Sigmoid colon (tissue), 7 donors: ENCODE results near the gene ARMC2. TPM values are rescaled to one million over a fixed set of nuclear protein-coding genes. Genes with fewer than 3 reads are reported as not detected.

ENCODE experiments used
- DNase-seq: peaks from one replicate; pipeline ENCODE4 v3.0.0-alpha.2; 2019
- H3K27ac ChIP-seq, 4 donors: fragments of 200-600 bp; sonication (generic); one replicate each; pipeline ENCODE4 v1.5.1; 2016 to 2019; ENCODE audit warnings: mild to moderate bottlenecking in 1 of 4
- H3K27me3 ChIP-seq, 3 donors: fragments of 200-600 bp; sonication (generic); one replicate each; pipeline ENCODE4 v1.5.1; 2019; ENCODE audit warnings: mild to moderate bottlenecking in 1 of 3
- H3K36me3 ChIP-seq, 4 donors: fragments of 200-600 bp; sonication (generic); one replicate each; pipeline ENCODE4 v1.5.1; 2016 to 2019
- H3K4me1 ChIP-seq, 4 donors: fragments of 200-600 bp; sonication (generic); one replicate each; pipeline ENCODE4 v1.5.1; 2017 to 2019
- H3K4me3 ChIP-seq, 4 donors: fragments of 200-600 bp; sonication (generic); one replicate each; pipeline ENCODE4 v1.5.1; 2017 to 2019; ENCODE audit warnings: mild to moderate bottlenecking in 2 of 4, moderate library complexity in 1 of 4
- H3K9me3 ChIP-seq, 4 donors: fragments of 200-600 bp in 3 of 4; sonication (generic) in 3 of 4; one replicate each; pipeline versions ENCODE4 v1.5.1 to v1.6.1; 2013 to 2019
- CTCF ChIP-seq, 4 experiments: fragments of 450-650 bp in 3 of 4; fragments of 200-600 bp in 1 of 4; IDR thresholded peaks; one replicate each; pipeline ENCODE4 v1.5.1; 2016 to 2019; ENCODE audit warnings: antibody characterized with exemption in 4 of 4, mild to moderate bottlenecking in 3 of 4, moderate library complexity in 2 of 4
- EP300 ChIP-seq, 4 donors: sonication (generic); formaldehyde crosslinking; IDR thresholded peaks; one replicate each; pipeline ENCODE4 v1.6.1; 2017; ENCODE audit warnings: antibody characterized with exemption in 4 of 4
- POLR2A ChIP-seq, 2 donors: fragments of 450-650 bp; IDR thresholded peaks; one replicate each; pipeline ENCODE4 v1.6.1; 2016; ENCODE audit warnings: antibody characterized with exemption in 2 of 2, mild to moderate bottlenecking in 2 of 2, moderate library complexity in 2 of 2
- POLR2AphosphoS5 ChIP-seq, 4 donors: sonication (generic); formaldehyde crosslinking; IDR thresholded peaks; one replicate each; pipeline ENCODE4 v1.6.1; 2017; ENCODE audit warnings: antibody characterized with exemption in 4 of 4
- WGBS, 2 donors: extraction: QIAGEN DNeasy Blood & Tissue Kit; methylation state at CpG; one replicate each; pipeline ENCODE4 v1.1.7; 2013; 5-methylcytosine and 5-hydroxymethylcytosine counted together
- intact Hi-C: fragments of 100-400 bp; cut with DNase I; formaldehyde crosslinking; loops from one replicate; pipeline ENCODE4 v1.15.1; 2023
- polyA plus RNA-seq, 3 donors: library from polyadenylated mRNA; stranded (reverse); fragments of 200-250 nt; gene quantifications; one replicate each; pipeline ENCODE4 v1.2.3, GENCODE V29; 2013
- total RNA-seq, 4 donors: library from RNA; depleted of rRNA; stranded (reverse); fragments of >200 nt; gene quantifications; one replicate each; pipeline ENCODE4 v1.1.0, GENCODE V29; 2016
- donor health status: healthy with polysubstance abuse.
- donor health status: Bipolar disorder and iron deficiency.
- donor health status: healthy.

Gene ARMC2
- total RNA-seq (1 to 10 TPM; 2.5 to 8.6 (median 3.4) TPM), polyA plus RNA-seq (1 to 10 TPM in 2 of 3 donors, under 1 TPM in 1; under 0.01 to 2.5 (median 1.4) TPM)

DNA sequence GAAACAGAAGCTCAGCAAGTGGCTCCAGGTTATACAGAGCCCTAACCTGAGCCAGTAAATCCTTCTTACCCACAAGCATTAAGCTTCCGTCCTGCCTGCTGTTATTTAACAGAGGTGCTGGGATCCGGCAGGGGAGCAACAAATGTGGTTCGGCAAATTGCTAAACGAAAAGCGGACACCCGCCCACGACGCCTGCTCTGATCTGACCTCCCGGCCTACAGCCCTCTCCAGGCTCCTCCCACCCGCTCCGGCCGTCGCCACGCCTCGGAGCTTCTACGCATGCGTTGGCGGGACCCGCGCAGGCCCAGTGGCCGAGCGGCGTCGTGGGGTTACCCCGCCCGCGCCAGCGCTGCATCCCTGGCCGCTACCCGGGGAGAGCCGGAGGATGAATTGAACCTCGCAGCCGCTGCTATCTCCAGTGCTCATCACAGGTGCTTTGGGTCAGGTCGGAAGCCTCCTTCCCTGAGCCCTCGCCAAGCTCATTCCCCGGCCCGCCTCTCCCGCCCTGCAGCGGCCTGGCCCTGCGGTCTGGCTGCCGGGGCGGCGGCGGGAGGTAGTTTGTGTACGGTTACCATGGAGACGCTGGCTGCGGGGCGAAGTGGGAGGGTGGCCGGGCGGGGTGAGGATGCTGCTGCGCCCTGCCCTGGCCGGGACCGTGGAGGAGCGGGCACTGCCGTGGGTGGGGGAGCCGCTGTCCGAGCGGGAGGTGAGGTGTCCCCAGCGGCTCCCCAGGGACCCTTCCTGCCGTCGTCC is at the start of gene ARMC2:
TSS of gene ARMC2 (plus strand) at position 307 of the 753 bp plus-strand sequence. CDS start 5,846 bp downstream, outside the sequence.
- H3K27ac ChIP-seq, result peak within 1 kb of the TSS; percentile 77 to 86 (median 82)
- H3K9me3 ChIP-seq, result no peaks in the 10 kb centered on the region
- H3K4me1 ChIP-seq, result peaks cover 0 to 11% (median 8%) of the 10 kb centered on the region in 4 donors
- H3K27me3 ChIP-seq, result no peaks in the 10 kb centered on the region
- intact Hi-C loops, result loop anchor here (5.0 kb wide), 1 partner anchor 44 kb away; no protein-coding TSS in a partner anchor
- H3K4me3 ChIP-seq, result peak within 1 kb of the TSS; percentile 52 to 75 (median 64)
- H3K36me3 ChIP-seq, result no peaks in the 10 kb centered on the region
- DNase-seq, result peak; percentile 94
- TF ChIP-seq EP300 (IDR thresholded peaks at IDR 0.05), result peak in 1 of 4 donors; percentile 21
- peak in 1 of 2 donors; percentile 70 for TF ChIP-seq POLR2A (IDR thresholded peaks at IDR 0.05)
- TF ChIP-seq POLR2AphosphoS5 (IDR thresholded peaks at IDR 0.05), result peak; percentile 54 to 85 (median 82)
- no peak for TF ChIP-seq CTCF (IDR thresholded peaks at IDR 0.05)
- WGBS, 2 donors, result 0% methylated on average over 61 of the region's 61 CpGs

GRCh38 chr6:108798670-108799353 is 49.4 kb upstream of the ARMC2 start:
- Histone ChIP-seq H3K4me1 (peaks cover 0 to 5% (median 2%) of the 10 kb centered on the region in 4 donors), H3K27ac (no peak overlapping the region), H3K9me3 (no peaks in the 10 kb centered on the region), H3K36me3 (no peaks in the 10 kb centered on the region), H3K4me3 (no peak overlapping the region), H3K27me3 (no peaks in the 10 kb centered on the region)
- DNase-seq, result no peak
- intact Hi-C loops, result no loop called here
- WGBS, 2 donors, result 64 to 82% methylated on average over 18 of the region's 18 CpGs
- peak in 1 of 4 donors; percentile 12 for TF ChIP-seq POLR2AphosphoS5 (IDR thresholded peaks at IDR 0.05)
- no peak for TF ChIP-seq POLR2A (IDR thresholded peaks at IDR 0.05)

DNA sequence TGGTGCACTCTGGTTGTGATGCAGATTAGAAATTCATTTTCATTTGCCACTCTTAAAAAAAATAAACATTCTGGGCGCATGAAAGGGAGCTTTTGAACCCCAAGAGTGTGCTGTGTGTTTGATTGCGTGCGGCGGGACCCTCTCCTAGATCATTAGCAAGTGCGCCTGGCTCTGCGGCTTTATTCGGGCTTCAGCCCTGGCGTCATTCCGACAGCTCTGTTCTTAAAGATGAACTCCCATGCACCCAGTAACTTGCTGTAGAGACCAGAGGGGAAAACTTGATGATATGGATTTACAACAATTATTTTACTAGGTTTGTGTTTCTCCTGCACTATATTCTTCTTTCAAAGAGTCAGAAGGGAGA is 48.9 kb upstream of the ARMC2 start:
- TF ChIP-seq POLR2A (IDR thresholded peaks at IDR 0.05) (no peak), POLR2AphosphoS5 (IDR thresholded peaks at IDR 0.05) (no peak), EP300 (IDR thresholded peaks at IDR 0.05) (no peak), CTCF (IDR thresholded peaks at IDR 0.05) (no peak)
- intact Hi-C loops, result no loop called here
- peaks cover 0 to 5% (median 2%) of the 10 kb centered on the region in 4 donors for H3K4me1 ChIP-seq
- no peak for DNase-seq
- no peak overlapping the region for H3K4me3 ChIP-seq
- H3K9me3 ChIP-seq, result no peaks in the 10 kb centered on the region
- H3K27me3 ChIP-seq, result no peaks in the 10 kb centered on the region
- no peak overlapping the region for H3K27ac ChIP-seq
- WGBS, 2 donors, result 88 to 97% methylated on average over 9 of the region's 9 CpGs
- H3K36me3 ChIP-seq, result no peaks in the 10 kb centered on the region

- intact Hi-C loops, result no loop called here
- no peak for DNase-seq
- H3K27me3 ChIP-seq, result no peaks in the 10 kb centered on the region
- H3K4me1 ChIP-seq, result peaks cover 0 to 5% (median 2%) of the 10 kb centered on the region in 4 donors
- TF ChIP-seq POLR2A (IDR thresholded peaks at IDR 0.05), result no peak
- H3K4me3 ChIP-seq, result no peak overlapping the region
- H3K36me3 ChIP-seq, result no peaks in the 10 kb centered on the region
- no peaks in the 10 kb centered on the region for H3K9me3 ChIP-seq
- 91 to 95% methylated on average over 1 of the region's 1 CpG for WGBS, 2 donors
- H3K27ac ChIP-seq, result no peak overlapping the region
These were observed 48.4 kb upstream of the ARMC2 start for GRCh38 chr6:108799791-108800190.

- no peaks in the 10 kb centered on the region for H3K36me3 ChIP-seq
- no peak for TF ChIP-seq POLR2AphosphoS5 (IDR thresholded peaks at IDR 0.05)
- no peak for TF ChIP-seq CTCF (IDR thresholded peaks at IDR 0.05)
- no peak for TF ChIP-seq EP300 (IDR thresholded peaks at IDR 0.05)
- no peak for TF ChIP-seq POLR2A (IDR thresholded peaks at IDR 0.05)
- no peak overlapping the region for H3K4me3 ChIP-seq
- H3K9me3 ChIP-seq, result no peaks in the 10 kb centered on the region
- WGBS, 2 donors, result 71 to 79% methylated on average over 6 of the region's 6 CpGs
- no peaks in the 10 kb centered on the region for H3K27me3 ChIP-seq
- peaks cover 0 to 5% (median 2%) of the 10 kb centered on the region in 4 donors for H3K4me1 ChIP-seq
- no peak for DNase-seq
- intact Hi-C loops, result no loop called here
- H3K27ac ChIP-seq, result no peak overlapping the region
These were observed 47.8 kb upstream of the ARMC2 start for GRCh38 chr6:108800427-108800864.
